ENCODE data around the gene NEUROD6.

NEUROD6 gene

GRCh38 chr7:31340603-31341002, at the start of gene NEUROD6:
Gene NEUROD6, minus strand, starts transcription at chr7:31340726. Its CDS starts 1,458 bp downstream, at chr7:31339268.
- no peak for DNase-seq

GRCh38 chr7:31384466-31384865, 43.9 kb upstream of the NEUROD6 start:
- no peak for DNase-seq

GRCh38 chr7:31382722-31383121, 42.2 kb upstream of the NEUROD6 start:
- no peak for DNase-seq

GRCh38 chr7:31373337-31374289, 33.1 kb upstream of the NEUROD6 start:
- no peak for DNase-seq

- DNase-seq, result no peak
These were observed 31.9 kb upstream of the NEUROD6 start for GRCh38 chr7:31372231-31372959.

GRCh38 chr7:31371621-31372020, 31.1 kb upstream of the NEUROD6 start:
- no peak for DNase-seq

- no peak for DNase-seq
These were observed 30.1 kb upstream of the NEUROD6 start for GRCh38 chr7:31370609-31371008.

- no peak for DNase-seq
These were observed 28.1 kb upstream of the NEUROD6 start for GRCh38 chr7:31368620-31369019.

- no peak for DNase-seq
These were observed 23.0 kb upstream of the NEUROD6 start for GRCh38 chr7:31363496-31363895.

GRCh38 chr7:31363051-31363450, 22.5 kb upstream of the NEUROD6 start:
- no peak for DNase-seq

GRCh38 chr7:31362401-31362800, 21.9 kb upstream of the NEUROD6 start:
- DNase-seq, result no peak

- no peak for DNase-seq
These were observed 17.9 kb upstream of the NEUROD6 start for GRCh38 chr7:31358467-31358866.

- no peak for DNase-seq
These were observed 4.9 kb upstream of the NEUROD6 start for GRCh38 chr7:31345421-31345820.

- DNase-seq, result no peak
These were observed 3.2 kb upstream of the NEUROD6 start for GRCh38 chr7:31343516-31344305.

GRCh38 chr7:31341141-31341540, 615 bp upstream of the NEUROD6 start:
- no peak for DNase-seq

- no peak for DNase-seq
These were observed 475 bp downstream of the NEUROD6 start for GRCh38 chr7:31340051-31340450.

GRCh38 chr7:31338706-31339105, 1.8 kb downstream of the NEUROD6 start:
- no peak for DNase-seq

GRCh38 chr7:31337002-31337565, 3.4 kb downstream of the NEUROD6 start:
- DNase-seq, result no peak

GRCh38 chr7:31336202-31337001, 4.1 kb downstream of the NEUROD6 start:
- no peak for DNase-seq

- no peak for DNase-seq
These were observed 4.7 kb downstream of the NEUROD6 start for GRCh38 chr7:31335884-31336201.

GRCh38 chr7:31335161-31335856, 5.2 kb downstream of the NEUROD6 start:
- no peak for DNase-seq
